Measurements from ENCODE around the gene WBP4.
"Not testable (repeated sequence)": the region's sequence is repeated elsewhere in the genome, so short reads cannot be mapped to it uniquely, and the experiment has no call there.

The WBP4 gene, protein sequence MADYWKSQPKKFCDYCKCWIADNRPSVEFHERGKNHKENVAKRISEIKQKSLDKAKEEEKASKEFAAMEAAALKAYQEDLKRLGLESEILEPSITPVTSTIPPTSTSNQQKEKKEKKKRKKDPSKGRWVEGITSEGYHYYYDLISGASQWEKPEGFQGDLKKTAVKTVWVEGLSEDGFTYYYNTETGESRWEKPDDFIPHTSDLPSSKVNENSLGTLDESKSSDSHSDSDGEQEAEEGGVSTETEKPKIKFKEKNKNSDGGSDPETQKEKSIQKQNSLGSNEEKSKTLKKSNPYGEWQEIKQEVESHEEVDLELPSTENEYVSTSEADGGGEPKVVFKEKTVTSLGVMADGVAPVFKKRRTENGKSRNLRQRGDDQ

DNA sequence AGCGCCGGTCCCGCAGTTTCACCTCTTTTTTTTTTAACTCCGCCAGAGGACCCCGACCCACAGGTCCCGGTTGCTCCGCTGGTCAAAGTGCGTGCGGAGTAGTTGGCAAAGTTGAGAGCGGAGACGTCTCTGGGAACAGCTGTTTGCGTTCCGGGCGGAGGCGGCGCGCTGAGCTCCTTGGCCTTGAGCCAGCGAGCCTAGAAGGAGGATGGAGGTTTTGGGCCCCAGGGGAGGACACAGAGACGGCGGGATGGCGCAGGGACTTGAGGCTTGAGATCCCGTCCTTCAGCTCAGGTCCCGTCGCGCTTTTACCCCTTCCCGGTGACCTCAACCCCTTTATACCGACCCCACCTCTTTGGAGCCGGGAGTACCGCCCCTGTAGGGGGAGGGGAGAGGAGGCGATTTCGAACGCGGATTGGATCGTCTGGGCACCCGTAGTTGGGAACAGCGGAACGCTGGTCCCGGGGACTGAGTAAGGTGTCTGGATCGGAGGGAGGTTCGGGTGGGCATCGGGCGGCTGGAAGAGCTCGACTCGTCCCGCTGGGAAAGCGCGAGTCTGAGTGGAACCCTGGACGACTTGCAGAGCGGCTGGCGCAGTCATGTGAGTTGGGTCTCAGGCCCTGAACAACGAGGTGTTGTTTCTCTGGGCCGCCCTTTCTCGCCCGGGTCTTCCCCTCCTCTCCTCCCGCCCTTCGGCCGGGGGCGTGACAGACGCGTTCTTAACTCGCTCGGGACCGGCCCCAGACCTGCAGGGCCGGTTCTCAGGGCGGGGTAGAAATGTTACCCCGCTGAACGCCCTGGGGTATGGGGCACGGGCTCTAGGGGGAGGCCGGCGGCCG is at the start of gene WBP4:
Gene WBP4 (plus strand): TSS at position 435 of the 839 bp plus-strand sequence. CDS start 165 bp downstream, at position 600.
- peak; percentile 27 to 98 (median 94) for DNase-seq

DNA sequence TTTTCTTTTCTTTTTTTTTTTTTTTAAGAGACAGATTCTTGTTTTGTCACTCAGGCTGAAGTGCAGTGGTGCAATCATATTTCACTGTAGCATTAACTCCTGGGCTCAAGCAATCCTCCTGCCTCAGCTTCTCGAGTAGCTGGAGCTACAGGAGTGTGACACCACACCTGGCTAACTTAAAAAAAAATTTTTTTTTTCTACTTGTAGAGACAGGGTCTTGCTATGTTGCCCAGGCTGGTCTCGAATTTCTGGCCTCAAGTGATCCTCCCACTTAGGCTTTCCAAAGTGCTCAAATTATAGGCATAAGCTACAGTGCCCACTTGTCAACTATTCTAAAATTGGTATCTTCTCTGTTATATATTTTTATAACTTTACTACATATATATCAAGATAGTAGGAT is 48.8 kb upstream of the WBP4 start:
- DNase-seq, result no peak

DNA sequence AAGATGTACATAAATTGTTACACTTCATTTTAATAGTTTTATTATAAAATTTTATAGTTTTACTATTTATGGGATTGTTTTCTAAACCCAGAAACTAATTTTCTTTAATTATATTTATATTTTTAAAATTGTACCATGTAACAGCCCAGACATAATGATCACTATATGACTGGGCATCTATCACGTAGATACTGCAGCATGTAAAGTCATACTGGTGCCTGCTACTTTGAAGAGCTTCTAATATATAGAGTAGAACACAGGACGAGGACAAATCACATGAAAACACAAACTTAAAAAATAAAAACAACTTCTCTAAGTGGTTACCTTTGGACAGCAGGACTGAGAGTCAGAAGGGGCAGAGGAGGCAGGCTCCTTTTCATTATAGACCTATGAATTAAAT is 47.5 kb upstream of the WBP4 start:
- DNase-seq, result no peak

DNA sequence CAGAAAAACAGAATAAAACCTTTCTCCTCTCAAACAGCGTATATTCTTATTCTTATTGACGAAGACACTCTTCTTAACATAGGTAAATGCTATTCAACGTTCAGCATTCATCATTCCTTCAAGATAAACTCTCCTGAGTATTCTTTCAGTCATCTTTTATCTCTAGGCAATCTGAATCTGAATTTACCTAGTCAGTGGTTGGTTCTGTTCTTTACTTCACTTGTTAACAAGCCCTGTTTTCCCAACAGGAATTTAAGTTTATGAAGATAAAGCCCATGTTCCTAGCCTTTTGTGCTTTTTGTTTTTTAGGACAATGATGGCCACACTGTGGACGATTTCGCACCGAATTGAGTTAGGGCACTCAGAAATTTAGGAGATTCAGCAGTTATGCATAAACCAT is 45.4 kb upstream of the WBP4 start:
- no peak for DNase-seq

DNA sequence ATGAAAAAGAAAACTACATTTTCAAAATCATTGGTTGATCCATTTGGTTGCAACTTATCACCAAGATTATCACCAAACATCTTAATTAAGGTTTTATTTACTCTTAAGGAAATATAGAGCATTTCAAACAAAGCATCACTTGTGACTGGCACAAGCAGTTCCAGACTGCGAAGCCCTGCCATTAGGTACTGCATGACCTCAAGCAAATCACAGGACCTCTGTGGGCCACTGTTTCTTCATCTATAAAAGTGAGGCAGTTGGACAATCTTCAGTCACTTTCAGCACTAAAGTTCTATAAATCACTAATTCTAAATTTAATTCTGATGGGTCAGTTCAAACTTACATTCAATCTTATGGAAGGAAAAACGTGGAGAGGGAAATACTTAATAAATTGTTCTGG is 44.1 kb upstream of the WBP4 start:
- DNase-seq, result peak in 7 of 56 donors; percentile 6 to 21 (median 12)

DNA sequence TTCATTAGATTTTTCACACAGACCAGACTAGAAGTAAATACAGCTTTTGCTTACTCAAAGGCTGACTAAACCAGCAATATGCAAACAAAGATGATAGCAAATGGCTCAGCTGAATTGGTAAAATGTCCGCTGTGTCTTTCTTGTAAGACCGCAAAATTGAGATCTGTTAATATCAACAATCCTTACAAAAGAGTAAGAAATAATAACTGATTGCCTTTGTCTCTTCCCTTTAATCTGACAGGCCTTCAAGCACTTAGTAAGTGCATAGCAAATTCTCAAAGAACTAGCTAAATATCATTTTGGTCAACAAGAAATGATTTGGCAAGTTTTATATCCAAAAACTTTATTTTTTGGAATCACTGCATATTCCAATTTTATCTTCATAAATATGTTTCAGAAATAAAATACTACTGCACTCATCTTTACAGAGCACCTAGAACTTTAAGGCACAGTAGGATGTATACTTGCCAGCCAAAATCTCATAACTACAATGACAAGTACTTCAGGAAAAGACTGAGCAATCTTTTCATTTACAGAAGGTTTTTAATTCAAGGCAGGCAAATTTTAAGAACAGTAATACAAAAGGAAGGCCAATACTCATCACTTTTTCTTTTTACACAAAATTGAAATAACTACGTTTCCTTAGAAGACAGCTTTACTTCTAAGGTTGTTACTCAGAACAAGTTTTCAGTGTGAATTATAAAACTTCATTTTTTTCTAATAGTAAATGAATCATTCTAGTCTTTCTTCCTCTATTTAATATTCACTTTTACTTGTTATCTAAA is 43.3 kb upstream of the WBP4 start:
- DNase-seq, result no peak

DNA sequence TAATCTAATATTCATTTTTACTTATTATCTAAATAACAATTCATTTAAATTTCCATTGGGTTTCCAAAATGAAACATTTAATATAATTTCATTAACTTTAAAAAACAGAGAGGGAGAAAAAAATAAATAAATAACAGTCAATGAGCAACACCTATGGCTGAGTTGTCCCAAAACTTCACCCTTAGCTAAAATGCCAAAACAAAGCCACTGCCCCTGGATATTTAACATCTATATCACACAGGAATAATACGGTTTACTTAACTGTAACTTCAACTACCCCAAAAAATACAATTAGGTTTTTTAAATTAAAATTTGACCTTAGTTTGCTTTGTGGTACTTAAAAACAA is 42.7 kb upstream of the WBP4 start:
- DNase-seq, result no peak

DNA sequence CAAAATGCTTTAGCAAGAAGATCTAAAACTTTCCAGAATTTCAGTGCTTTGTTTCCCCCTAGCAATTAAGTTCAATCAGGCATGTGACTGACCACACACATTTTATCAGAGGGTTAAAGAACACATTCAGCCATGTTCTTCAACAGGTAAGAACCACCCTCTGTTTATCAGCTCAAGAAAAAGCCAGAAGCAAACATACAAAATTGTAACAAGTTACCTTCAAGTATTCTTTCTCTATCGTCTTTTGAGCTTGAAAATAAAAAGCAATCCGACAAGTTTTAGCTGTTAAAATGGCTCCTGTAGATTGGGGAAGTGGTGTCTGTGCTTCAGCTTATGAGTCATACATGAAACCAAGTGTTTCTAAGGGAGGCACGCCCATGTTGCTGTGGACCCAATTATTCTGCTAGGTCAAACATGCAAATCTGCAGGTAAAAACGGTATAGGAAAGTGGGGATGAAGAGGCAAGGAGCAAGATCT is 42.3 kb upstream of the WBP4 start, which contains the start of gene ELF1:
Gene ELF1 (minus strand): TSS at position 306 of the 477 bp plus-strand sequence. CDS start 37,262 bp downstream, outside the sequence.
- DNase-seq, result peak in 3 of 56 donors; percentile 1 to 13 (median 2)

DNA sequence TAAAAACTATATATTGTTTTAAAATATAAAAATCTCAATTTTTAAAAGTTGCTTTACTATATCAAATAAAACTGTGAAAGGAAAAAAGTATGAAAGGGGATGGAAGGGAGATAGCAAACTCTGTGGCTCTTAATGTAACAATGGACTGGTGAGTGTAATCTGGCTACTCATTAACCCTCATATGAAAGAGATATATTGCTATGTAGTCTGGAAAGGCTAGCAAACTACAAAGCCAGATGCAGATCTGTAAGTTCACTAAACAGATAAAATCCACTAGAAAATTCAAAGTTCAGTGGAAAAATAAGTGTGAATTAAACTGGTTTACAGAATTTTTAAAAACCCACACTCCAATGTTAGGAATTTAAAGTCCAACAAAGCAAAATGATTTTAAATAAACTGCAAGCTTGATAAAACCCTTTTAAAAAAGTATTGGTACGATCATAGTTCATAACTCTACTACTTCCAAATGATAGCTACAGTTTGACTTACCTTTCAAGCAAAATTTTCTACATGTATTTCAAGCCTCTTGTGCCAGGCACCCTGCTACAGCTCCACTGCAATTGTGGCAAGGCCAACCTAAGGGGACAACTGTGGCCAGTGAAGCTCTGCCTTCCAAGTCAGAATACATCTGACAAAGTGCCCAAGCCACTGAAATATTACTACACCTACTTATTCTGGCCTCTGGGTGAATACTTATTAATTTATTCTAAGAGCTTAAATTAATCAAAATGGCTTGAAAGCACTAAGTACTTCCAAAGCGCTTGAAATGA is 41.5 kb upstream of the WBP4 start:
- peak in 3 of 56 donors; percentile 2 to 8 (median 2) for DNase-seq

DNA sequence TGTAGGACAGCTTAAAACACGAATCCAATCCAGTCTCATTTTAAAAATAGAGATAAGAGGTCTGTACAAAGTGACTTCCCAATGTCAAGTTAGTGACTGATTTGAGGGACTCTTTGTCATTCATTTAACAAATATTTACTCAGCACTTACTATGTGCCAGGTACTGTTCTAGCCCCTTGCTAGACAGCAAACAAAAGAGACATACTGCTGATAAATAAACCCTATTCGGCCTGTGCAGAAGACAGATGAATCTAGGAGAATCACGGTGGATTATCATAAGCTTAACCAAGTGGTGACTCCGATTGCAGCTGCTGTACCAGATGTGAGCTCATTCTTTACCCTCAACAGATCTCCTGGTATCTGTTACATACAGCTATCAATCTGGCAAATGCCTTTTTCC is 35.8 kb upstream of the WBP4 start:
- no peak for DNase-seq

DNA sequence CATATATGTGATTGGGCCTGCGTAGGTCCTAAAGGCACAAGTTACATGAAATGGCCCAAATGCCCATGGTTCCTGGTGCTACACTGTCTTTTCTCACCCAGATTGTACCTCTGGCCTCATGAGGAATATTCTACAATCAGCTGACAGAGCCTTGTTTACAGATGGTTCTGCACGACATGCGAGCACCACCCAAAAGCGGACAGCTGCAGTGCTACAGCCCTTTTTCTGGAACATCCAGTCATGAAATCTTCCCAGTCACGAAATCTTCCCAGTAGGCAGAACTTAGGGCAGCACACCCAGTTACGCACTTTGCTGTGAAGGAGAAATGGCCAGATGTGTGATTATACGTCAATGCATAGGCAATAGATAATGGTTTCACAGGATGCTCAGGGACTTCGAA is 34.5 kb upstream of the WBP4 start:
- DNase-seq, result no peak

DNA sequence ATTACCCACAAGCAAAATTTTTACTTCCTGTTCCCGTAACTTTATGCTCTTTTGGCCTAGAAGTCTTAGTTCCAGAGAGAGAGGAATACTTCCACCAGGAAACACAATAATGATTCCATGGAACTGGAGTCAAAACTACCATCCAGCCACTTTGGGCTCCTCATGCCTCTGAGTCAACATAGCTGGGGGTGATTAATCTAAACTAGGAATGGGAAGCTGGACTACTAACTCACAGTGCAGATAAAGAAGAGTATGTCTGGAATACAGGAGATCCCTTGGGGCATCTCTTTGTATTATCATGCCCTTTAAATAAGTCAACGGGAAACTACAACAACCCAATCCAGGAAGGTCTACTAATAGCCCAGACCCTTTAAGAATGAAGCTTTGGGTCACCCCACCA is 33.3 kb upstream of the WBP4 start:
- DNase-seq, result no peak

DNA sequence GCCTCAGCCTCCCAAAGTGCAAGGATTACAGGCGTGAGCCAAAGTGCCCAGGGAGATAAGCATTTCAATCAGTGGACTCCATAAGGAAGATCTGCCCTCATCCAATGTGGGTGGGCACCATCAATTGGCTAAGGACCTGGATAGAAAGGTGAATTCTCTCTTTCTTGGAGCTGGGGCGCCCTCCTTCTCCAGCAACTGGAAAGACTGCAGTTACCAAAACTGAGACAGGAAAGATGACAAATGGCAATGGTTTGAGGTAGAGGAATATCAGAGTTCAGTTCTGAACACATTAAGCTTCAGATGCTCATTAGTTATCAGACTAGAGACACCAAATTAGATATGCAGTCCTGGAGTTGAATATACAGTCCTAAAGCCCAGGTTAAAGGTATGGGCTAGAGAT is 31.7 kb upstream of the WBP4 start:
- DNase-seq, result no peak

DNA sequence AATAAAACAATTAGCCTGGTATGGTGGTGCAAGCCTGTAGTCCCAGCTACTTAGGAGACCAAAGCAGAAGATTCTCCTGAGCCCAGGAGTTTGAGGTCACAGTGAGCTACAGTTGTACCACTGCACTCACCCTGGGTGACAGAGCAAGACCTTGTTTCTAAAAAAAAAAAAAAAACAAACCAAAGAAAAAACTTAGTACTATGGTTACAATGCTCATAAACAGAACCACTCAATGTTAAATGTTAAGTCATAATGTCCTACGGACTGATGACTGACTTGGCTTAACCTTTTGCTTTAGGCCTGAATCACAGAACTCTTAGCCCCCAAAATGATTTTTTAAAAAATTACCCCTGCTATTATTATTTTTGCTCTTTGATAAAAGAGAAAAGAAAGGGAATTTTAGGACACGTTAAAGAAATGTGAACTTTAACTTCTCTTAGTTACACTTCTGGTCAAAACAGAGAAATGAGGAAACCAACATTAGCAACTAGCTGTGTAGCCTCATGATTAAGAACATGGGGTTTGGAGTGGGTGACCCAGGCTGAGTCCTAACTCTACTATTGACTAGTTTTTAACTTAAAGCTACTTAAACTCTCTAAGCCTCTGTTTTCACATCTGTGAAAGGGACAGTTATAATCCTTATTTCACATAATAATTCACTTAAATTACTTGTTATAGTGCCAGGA is 28.5 kb upstream of the WBP4 start:
- no peak for DNase-seq

DNA sequence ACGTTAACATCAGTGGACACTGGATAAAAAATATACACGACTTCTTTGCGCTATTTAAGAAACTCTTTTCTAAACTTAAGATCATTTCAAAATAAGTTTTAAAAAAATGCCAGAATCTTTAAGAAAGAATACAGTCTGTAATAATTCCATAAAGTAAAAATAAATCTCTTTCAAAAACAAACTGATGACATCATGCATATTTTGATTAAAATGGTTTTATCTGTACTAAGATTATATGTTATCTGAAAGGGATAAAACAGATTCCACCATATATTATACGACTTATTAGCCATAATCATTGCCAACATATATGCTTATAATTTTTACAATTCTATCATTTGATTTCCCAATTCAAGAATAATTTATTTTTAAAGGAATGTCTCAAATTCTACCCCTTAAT is 26.9 kb upstream of the WBP4 start:
- no peak for DNase-seq

DNA sequence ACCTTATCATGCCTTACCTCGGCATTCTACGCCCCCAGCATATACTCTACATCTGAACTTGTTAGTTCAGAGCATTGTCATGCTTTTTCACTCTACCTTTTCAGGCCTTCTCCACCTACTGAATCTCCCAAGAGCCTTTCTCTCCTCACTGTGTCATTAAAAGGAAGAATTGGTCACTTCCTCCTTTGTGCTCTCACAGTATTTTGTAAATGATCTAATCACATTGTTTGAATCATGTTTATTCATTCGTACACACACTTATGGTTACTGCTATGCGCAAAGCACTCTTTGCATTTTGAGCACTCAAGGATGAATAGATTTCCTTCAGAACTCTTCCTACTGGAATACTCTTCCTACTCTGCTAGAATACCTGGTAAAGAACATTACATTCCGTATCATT is 26.4 kb upstream of the WBP4 start:
- no peak for DNase-seq

DNA sequence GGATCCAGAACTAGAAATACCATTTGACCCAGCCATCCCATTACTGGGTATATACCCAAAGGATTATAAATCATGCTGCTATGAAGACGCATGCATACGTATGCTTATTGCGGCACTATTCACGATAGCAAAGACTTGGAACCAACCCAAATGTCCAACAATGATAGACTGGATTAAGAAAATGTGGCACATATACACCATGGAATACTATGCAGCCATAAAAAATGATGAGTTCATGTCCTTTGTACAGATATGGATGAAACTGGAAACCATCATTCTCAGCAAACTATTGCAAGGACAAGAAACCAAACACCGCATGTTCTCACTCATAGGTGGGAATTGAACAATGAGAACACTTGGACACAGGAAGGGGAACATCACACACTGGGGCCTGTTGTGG is 24.8 kb upstream of the WBP4 start:
- DNase-seq, result not testable (repeated sequence)

DNA sequence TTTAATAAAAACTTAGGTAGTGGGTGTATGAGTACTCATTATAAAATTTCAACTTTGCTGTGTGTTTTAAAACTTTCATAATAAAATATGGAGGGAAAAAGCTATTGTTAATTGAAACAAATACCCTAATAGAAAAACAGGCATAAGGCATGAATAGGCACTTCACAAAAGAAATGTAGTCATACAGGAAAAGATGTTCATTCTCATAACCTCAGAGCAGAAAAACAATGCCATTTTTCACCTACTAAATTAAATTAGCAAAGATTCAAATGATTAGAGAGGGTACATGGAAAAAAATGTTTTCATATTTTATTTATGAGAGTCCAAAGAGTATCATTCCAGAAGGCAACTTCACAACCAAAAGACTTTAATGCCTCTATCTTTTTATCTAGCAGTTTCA is 21.6 kb upstream of the WBP4 start:
- DNase-seq, result no peak

DNA sequence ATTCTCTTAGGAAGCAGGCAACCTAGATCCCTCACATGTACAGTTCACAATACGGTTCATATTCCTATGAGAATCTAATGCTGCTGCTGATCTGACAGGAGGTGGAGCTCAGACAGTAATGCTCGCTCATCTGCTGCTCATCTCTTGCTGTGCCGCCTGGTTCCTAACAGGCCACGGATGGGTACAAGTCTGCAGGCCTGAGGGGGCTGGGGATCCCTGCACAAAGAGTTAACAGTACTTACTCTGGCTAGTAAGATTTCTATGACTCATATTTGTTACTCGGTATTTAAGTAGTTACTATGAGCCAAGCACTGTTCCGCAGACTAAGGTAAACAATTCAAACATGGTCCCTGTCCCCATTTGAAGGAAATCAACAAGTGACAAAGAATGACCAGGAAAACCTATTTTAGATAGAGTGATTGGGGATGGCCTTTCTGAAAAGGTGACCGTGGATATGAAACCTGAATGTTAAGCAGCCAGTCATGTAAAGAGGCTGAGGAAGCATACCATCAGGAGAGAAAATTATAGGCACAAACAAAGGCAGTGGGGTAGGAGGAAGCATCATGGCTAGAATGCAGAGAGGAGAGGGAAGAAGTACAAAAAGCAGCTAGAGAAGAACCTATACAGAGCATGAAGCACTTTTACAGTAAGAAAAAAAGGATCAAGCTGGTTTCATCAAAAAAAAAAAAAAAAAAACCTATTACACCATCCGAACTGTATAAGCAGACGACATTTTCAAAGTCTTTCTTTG is 20.6 kb upstream of the WBP4 start:
- DNase-seq, result no peak

Measured in nucleus accumbens (tissue), 56 donors.